GM21526 (cell line): Measurements from ENCODE around the gene CYP26A1.

ENCODE experiments used
- ATAC-seq: cut with Tn5 transposase; IDR thresholded peaks from one replicate; pipeline ENCODE4 v1.9.1; 2021; ENCODE audit warnings: moderate library complexity; ENCODE audit not compliant: unreplicated experiment, low FRiP score

Gene CYP26A1, protein sequence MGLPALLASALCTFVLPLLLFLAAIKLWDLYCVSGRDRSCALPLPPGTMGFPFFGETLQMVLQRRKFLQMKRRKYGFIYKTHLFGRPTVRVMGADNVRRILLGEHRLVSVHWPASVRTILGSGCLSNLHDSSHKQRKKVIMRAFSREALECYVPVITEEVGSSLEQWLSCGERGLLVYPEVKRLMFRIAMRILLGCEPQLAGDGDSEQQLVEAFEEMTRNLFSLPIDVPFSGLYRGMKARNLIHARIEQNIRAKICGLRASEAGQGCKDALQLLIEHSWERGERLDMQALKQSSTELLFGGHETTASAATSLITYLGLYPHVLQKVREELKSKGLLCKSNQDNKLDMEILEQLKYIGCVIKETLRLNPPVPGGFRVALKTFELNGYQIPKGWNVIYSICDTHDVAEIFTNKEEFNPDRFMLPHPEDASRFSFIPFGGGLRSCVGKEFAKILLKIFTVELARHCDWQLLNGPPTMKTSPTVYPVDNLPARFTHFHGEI

DNA sequence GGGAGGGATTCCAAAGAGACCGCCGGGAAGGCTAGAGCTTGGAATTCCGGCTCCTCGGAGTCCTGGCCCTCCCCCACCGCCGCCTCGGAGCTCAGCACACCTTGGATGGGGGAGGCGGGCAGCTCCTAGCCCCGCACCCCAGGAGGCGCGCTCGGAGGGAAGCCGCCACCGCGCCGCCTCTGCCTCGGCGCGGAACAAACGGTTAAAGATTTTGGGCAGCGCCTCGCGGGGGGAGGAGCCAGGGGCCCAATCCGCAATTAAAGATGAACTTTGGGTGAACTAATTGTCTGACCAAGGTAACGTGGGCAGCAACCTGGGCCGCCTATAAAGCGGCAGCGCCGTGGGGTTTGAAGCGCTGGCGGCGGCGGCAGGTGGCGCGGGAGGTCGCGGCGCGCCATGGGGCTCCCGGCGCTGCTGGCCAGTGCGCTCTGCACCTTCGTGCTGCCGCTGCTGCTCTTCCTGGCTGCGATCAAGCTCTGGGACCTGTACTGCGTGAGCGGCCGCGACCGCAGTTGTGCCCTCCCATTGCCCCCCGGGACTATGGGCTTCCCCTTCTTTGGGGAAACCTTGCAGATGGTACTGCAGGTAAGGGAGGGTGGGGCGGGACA, at the start of gene CYP26A1:
Gene CYP26A1, plus strand, starts transcription at position 355 of the 608 bp plus-strand sequence. Its CDS starts 42 bp downstream, at position 397.
- ATAC-seq: no peak

- no peak for ATAC-seq
Observed at GRCh38 chr10:93026072-93026471, 47.6 kb upstream of the CYP26A1 start.

DNA sequence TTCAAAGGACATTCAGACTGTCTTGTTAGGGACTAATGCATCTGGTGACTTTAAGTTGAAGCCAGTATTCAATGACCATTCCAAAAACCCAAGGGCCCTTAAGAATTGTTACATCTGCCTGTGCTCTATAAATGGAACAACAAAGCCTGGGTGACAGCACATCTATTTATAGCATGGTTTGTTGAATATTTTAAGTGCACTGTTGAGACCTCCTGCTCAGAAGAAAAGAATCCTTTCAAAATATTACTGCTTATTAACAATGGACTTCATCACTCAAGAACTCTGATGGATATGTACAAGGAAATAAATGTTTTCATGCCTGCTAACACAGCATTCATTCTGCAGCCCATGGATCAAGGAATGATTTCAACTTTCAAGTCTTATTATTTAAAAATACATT, 46.2 kb upstream of the CYP26A1 start:
- no peak for ATAC-seq

DNA sequence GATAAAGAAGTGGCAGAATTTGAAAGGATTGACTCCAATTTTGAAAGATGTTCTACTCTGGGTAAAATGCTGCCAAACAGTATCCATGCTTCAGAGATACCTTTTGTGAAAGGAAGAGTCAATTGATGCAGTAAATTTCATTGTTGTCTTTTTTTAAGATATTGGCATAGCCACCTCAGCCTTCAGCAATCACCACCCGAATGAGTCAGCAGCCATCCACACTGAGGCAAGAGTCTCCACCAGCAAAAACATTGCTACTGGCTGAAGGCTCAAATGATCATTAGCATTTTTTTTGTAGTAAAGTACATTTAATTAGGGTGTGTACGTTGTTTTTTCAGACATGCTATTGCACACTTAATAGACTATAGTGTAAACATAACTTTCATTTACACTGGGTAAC, 44.8 kb upstream of the CYP26A1 start:
- no peak for ATAC-seq

DNA sequence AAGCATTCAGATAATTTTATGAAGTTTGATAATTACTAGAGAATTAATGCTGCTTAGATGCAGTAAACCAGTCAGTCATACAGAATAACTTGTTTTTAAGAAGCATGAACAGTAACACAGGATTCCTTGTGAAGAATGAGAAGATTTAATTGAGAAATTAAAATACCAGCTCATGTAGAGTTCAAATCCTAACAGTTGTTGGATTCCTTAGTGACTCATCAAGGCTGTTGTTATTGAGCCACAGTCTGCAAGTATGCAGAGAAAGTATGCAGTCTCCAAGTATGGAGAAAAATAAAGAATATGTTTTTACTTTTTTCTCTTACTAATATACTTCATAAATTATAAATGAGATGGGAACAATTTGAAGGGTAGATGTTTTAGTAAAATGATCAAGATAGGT, 43.3 kb upstream of the CYP26A1 start:
- no peak for ATAC-seq

DNA sequence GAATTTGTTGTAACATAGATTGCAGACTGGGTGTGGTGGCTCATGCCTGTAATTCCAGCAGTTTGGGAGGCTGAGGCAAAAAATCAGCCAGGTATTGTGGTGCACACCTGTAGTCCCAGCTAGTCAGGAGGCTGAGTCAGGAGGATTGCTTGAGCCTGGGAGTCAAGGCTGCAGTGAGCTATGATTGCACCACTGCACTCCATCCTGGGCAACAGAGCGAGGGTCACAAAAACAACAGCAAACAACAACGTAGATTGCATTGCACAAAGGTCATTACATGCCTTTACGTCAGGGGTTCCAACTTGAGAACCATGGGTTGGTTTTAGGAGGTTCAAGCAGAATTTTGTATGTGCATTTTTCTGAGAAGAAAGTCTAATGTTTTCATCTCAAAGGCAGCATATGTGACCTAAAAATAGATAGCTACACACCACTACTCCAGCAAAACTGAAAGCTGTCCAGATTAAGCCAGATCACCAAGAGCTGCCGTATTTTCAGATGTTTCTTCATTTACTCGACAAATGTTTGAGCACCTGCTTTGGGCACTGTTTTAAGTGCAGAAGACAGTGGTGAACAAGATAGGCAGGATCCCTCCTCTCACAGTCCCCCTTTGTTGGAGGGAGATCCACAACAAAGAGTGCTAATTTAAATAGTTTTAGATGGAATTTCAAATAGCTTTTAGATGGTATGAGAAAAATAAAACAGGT, 41.4 kb upstream of the CYP26A1 start:
- ATAC-seq: no peak

DNA sequence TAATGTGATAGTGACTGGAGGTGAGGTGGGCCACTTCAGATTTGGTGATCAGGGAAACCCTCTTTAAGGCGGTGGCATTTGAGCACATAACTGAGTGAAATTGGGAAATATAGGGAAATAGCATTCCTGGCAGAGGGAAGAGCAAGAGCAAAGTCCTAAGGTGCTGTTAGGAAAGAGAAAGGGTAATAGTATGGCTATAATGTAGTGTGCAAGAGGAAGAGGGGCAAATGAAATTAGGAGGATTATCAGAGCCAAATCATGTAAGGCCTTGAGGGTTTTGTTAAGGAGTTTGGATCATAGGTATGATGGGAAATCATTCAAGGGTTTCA, 40.9 kb upstream of the CYP26A1 start:
- ATAC-seq: no peak

DNA sequence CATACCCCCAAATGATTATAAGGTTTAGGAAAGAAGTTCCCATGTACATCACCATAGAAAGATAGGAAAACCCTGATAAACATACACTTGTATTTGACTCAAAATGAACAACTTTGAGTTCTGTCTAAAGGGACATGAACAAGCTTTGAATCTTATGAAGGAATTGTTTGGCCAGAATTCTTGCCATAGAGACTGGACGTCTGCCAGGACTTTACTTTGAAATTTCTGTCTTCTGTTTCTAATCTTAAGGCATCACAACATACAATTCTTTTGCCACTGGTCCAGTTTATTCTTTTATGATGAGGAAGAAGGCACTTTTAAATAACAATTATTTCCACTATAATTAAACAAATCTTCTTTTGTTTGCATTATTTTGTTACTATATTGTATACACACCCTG, 39.3 kb upstream of the CYP26A1 start:
- no peak for ATAC-seq

DNA sequence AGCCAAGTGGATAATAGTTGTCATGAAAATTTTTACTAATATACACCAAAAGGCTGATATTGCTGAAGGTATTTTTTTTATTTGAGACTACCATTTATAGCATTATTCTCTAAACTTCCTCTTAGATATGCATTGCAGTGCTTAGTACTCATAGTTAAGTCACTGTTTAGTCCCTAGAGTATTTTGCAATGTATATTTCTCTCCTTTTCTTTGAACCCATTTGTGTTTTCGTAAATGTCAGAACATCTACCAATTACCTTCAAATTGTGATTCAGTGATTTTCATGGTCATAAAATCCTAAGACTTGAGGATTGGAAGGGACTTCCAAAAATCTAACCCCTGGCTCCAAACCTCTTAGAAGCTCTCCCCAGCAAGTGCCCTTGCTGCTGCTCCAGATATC, 34.6 kb upstream of the CYP26A1 start:
- ATAC-seq: no peak

DNA sequence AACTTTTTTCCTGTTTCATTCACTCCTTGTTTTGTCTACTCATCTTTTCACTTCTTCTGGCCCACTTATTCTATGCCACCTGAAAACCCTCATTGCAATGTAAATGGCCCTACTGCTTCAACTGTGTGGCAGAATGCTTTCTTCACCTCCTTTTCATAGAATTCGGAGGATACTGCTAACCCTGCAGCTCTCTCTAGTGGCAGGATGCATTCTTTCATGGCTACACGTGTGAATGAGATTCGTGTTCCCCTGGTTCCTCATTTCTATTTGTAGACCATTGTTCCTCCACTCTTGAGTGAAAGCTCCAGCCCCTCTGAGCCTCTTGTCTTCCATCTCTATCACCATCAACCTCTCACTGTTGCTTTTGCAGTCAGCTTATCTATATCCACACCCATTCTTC, 34.0 kb upstream of the CYP26A1 start:
- no peak for ATAC-seq

DNA sequence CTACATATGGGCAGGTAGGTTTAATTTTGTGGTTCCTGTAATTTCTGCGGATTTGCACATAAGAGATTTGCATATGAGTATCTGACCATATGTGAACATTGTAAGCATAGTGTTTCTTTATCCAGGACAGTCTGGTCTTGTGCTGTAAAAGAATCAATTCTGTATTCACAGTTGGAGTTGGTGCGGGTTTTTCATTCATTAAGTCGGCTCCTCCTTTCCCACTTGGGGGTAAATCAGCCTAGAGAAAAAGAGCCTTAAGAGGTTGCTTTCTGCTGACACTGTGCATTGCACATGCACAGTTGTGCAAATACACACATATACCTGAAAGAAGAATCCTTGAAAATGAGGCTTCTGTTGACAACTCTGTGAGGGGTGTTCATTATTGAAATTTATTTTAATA, 19.2 kb upstream of the CYP26A1 start:
- ATAC-seq: no peak

DNA sequence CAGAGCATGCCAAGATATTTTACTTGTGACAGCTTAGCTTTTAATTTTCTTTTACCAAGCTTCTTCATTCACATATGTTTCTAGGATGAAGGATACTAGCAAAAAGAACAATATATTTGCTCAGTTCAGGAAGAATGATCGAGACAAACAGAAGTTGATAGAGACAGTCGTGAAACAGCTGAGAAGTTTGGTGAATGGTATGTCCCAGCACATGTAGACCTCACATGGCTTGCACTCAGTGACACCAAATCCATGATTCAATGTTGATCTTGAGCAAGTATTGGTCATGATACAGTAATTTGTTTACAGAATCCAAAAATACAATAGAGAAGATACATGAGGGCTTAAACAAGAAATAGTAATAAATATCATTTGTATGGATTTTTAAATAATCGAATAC, 15.6 kb upstream of the CYP26A1 start:
- no peak for ATAC-seq

- no peak for ATAC-seq
Observed at GRCh38 chr10:93059975-93060886, 13.5 kb upstream of the CYP26A1 start, which contains the start of gene CYP26C1. CYP26C1 (plus strand) TSS chr10:93060798; CDS start chr10:93061264, 466 bp downstream.

DNA sequence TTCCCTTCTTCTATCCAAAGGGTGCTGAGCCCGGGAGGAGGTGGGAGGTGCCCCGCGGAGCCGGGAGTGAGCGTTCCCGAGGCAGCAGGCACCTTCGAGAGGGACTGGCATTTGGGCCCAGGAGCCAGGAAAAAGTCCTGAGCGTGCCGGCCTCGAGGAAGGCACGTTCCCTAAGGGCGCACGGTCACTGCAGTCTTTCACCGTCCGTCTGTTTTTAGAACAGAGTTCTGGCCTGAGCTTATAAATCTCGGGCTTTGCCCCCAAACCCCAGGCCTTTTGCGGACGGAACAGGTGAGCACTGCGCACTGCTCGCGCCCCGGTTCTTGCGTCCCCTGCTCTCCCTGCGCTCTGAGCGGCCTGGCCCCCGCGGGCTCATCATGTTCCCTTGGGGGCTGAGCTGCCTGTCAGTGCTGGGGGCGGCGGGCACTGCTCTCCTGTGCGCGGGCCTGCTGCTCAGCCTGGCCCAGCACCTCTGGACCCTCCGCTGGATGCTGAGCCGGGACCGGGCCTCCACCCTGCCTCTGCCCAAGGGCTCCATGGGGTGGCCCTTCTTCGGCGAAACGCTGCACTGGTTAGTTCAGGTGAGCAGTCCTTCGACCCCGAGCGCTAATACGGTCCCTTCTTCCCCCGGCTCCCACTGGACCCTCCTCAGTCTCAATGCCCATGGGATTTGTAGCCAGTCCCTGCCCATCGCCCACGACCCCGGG, 12.7 kb upstream of the CYP26A1 start:
- no peak for ATAC-seq

GRCh38 chr10:93061594-93062513, 11.8 kb upstream of the CYP26A1 start:
- ATAC-seq: no peak

- ATAC-seq: no peak
Observed at GRCh38 chr10:93062514-93063143, 11.1 kb upstream of the CYP26A1 start.

- ATAC-seq: no peak
Observed at GRCh38 chr10:93063144-93063976, 10.3 kb upstream of the CYP26A1 start.
